C4-2B (cell line): Measurements from ENCODE around the gene KCNJ6.

Experiments used
- ZFX ChIP-seq: fragments of 450-650 bp; IDR thresholded peaks from 2 replicates; pipeline ENCODE4 v1.6.1; 2017
- TF ChIP-seq, protein P1 (sequence below): fragments of 450-650 bp; conservative IDR thresholded peaks from 2 replicates; pipeline ENCODE4 v1.5.1; 2017; ENCODE audit warnings: mild to moderate bottlenecking

DNA sequence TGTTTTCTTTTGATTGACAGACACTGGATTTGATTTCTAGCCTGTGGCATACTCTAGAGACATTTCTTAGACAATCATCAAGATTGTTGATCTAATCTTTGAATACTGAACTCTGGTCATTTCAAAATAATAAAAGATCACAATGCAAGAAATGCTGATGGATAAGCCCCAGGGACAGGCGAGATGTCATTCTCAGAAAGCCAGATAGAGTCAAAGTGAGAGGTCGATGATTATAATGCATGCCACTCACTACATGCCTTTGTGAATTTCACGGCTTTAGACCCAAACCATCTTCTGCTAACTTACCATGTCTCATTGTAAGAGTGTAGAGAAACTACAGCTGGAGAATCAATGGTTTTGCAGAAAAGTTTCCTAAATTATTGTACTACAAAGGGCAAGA, 292.6 kb downstream of the KCNJ6 start:
- TF ChIP-seq, protein P1, sequence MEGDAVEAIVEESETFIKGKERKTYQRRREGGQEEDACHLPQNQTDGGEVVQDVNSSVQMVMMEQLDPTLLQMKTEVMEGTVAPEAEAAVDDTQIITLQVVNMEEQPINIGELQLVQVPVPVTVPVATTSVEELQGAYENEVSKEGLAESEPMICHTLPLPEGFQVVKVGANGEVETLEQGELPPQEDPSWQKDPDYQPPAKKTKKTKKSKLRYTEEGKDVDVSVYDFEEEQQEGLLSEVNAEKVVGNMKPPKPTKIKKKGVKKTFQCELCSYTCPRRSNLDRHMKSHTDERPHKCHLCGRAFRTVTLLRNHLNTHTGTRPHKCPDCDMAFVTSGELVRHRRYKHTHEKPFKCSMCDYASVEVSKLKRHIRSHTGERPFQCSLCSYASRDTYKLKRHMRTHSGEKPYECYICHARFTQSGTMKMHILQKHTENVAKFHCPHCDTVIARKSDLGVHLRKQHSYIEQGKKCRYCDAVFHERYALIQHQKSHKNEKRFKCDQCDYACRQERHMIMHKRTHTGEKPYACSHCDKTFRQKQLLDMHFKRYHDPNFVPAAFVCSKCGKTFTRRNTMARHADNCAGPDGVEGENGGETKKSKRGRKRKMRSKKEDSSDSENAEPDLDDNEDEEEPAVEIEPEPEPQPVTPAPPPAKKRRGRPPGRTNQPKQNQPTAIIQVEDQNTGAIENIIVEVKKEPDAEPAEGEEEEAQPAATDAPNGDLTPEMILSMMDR = no peak
- TF ChIP-seq ZFX = no peak
